K562 (cell line): ENCODE results near the gene IRF2.

ENCODE experiments used
- CREBBP ChIP-seq: IDR thresholded peaks from one replicate; pipeline ENCODE4 v1.6.1; 2012; ENCODE audit warnings: low read depth, mild to moderate bottlenecking, control low read depth, inconsistent platforms, low read length
- MTA2 ChIP-seq: fragments of 450-650 bp; IDR thresholded peaks from 2 replicates; pipeline ENCODE4 v1.6.1; 2016; ENCODE audit warnings: low read depth
- MYBL2 ChIP-seq, 2 experiments: fragments of 450-650 bp in 1 of 2; sonication (generic) in 1 of 2; formaldehyde crosslinking in 1 of 2; IDR thresholded peaks; 2 replicates each; pipeline versions ENCODE4 v1.6.1 to v1.8.1; 2017 to 2022; ENCODE audit warnings: borderline replicate concordance in 1 of 2, inconsistent platforms in 1 of 2, low read depth in 1 of 2, mild to moderate bottlenecking in 1 of 2, missing genetic modification reagents in 1 of 2, moderate library complexity in 1 of 2
- ZNF175 ChIP-seq: fragments of 200-800 bp; sonication (Bioruptor generic); IDR thresholded peaks from 2 replicates; pipeline ENCODE4 v1.6.1; 2016; ENCODE audit warnings: low read depth, mild to moderate bottlenecking, missing genetic modification characterization, missing compliant biosample characterization
- TF ChIP-seq, protein P1 (sequence below), 3 experiments: IDR thresholded peaks in 2 of 3; conservative IDR thresholded peaks in 1 of 3; 2 replicates each; pipeline ENCODE4 v1.5.1; 2011 to 2012; ENCODE audit warnings: low read length in 3 of 3, mild to moderate bottlenecking in 3 of 3, control low read depth in 2 of 3, improper control_type of control experiment in 1 of 3, inconsistent platforms in 1 of 3, low read depth in 1 of 3, mixed read lengths in 1 of 3, moderate library complexity in 1 of 3; ENCODE audit not compliant: insufficient read depth in 2 of 3

DNA sequence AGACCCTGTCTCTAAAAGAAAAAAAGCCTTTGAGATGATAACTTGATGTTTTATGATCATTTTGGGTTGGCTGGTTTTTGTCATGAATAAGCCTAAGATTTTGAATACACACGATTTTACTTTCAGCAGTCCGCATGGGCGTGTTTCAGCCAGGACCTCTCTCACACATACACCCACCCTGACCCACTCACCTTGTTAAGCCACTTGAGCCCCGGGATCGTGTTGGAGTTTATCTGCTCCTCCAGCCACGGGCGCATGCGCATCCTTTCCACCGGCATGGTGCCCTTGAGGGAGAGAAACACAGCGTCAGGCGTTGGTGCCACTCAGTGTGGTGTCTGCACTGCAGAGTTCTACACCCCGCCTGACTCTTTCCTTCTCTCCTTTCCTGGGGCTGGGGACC lies 45.6 kb downstream of the IRF2 start:
- TF ChIP-seq MYBL2 (IDR thresholded peaks at IDR 0.05; ENCODE audit: low read depth) = no peak
- no peak for TF ChIP-seq MYBL2 (CRISPR knock-in tag; IDR thresholded peaks at IDR 0.05; ENCODE audit: borderline replicate concordance)
- no peak for TF ChIP-seq MTA2
- TF ChIP-seq, protein P1, sequence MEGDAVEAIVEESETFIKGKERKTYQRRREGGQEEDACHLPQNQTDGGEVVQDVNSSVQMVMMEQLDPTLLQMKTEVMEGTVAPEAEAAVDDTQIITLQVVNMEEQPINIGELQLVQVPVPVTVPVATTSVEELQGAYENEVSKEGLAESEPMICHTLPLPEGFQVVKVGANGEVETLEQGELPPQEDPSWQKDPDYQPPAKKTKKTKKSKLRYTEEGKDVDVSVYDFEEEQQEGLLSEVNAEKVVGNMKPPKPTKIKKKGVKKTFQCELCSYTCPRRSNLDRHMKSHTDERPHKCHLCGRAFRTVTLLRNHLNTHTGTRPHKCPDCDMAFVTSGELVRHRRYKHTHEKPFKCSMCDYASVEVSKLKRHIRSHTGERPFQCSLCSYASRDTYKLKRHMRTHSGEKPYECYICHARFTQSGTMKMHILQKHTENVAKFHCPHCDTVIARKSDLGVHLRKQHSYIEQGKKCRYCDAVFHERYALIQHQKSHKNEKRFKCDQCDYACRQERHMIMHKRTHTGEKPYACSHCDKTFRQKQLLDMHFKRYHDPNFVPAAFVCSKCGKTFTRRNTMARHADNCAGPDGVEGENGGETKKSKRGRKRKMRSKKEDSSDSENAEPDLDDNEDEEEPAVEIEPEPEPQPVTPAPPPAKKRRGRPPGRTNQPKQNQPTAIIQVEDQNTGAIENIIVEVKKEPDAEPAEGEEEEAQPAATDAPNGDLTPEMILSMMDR (IDR thresholded peaks at IDR 0.05 in 2 of 3, conservative IDR thresholded peaks at IDR 0.05 in 1 of 3; ENCODE audit: insufficient read depth in 2 of 3, low read depth in 1 of 3, low read length in 3 of 3) = no peak
- TF ChIP-seq ZNF175 (CRISPR knock-in tag) = no peak
- no peak for TF ChIP-seq CREBBP
